Superior temporal gyrus (tissue), 1 donor: ENCODE results near the gene MIER1.
"Not testable (repeated sequence)": the region's sequence is repeated elsewhere in the genome, so short reads cannot be mapped to it uniquely, and the experiment has no call there.

ENCODE experiments used
- DNase-seq: peaks from one replicate; pipeline ENCODE4 v3.0.0-alpha.2; 2016; ENCODE audit errors: extremely low spot score

Gene MIER1

GRCh38 chr1:66924756-66925557 lies at the start of gene MIER1, which contains the start of gene DNAI4:
TSS of gene MIER1 (plus strand) at chr1:66924990. CDS start at chr1:66925029, 39 bp downstream.
TSS of gene DNAI4 (minus strand) at chr1:66924856. CDS start at chr1:66924831, 25 bp downstream.
- peak; percentile 98 for DNase-seq

- DNase-seq: no peak
Observed at GRCh38 chr1:66876664-66877063, 48.1 kb upstream of the MIER1 start.

- DNase-seq: no peak
Observed at GRCh38 chr1:66889030-66889429, 35.8 kb upstream of the MIER1 start.

DNA sequence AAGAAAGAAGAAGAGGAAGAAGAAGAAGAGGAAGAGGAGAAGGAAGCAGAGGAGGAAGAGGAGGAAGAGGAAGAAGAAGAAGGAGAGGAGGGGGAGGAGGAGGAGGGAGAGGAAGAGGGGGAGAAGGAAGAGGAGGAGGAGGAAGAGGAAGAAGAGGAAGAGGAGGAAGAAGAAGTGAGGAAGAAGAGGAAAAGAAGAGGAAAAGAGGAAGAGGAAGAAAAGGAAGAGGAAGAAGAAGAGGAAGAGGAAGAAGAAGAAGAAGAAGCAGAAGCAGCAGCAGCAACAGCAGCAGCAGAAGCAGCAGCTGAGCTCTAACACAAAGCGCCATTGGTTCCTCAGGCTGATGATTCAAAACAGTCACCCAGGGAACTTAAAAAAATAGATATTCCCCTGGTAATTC lies 34.2 kb upstream of the MIER1 start:
- no peak for DNase-seq

- DNase-seq: no peak
Observed at GRCh38 chr1:66893712-66894111, 31.1 kb upstream of the MIER1 start.

DNA sequence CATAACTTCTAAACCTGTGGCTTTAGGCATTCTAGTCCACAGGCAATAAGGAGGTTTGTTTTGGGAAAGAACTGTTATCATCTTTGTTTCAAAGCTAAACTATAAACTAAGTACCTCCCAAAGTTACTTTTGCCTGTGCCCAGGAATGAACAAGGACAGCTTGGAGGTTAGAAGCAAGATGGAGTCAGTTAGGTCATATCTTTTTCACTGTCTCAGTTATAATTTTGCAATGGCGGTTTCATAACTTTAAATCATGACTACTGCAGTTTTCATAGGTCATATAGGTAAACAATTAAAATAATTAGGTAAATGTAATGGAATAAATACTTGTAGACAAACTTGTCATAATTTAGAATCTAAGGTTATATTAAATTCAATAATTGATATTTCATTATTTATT lies 9.6 kb upstream of the MIER1 start:
- DNase-seq: not testable (repeated sequence)

- DNase-seq: no peak
Observed at GRCh38 chr1:66916320-66916719, 8.5 kb upstream of the MIER1 start.

DNA sequence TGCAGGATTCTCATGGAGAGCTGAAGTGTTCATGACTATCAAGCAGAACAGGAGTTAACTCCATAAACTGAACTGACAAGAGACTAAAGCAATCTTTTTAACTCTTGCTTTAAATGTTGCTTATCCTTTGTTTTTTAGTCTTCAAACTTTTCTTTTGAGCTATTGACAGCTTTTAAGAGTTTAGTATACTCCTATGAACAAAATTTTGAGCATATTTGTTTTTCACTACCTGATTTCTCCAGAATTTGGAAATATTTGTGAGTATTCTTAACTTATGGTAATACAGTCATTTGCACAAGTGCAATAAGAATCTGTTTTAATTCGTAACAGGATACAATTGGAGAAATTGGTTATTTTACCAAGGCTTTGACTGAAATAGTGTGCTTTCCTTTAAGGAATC lies 7.3 kb upstream of the MIER1 start:
- no peak for DNase-seq

GRCh38 chr1:66919063-66919462 lies 5.7 kb upstream of the MIER1 start:
- DNase-seq: no peak

DNA sequence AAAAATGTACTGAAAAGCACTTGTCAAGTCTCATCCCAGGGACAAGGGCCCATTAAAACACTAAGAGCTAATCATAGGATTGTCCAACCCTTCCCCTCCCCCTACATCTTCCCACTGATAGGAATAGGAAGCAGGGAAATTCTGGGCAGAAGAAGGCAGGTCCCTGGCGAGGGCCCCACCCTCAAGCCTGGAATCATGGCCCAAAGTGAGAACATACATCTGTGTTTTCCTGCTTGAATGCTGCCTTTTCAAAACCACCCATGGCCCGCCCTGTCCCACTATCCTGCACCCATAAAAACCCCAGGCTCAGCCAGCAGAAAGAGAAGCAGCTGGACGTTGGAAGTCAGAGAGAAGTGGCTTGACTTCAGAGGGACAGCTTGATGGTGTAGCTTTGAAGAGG lies 5.0 kb upstream of the MIER1 start:
- DNase-seq: no peak

GRCh38 chr1:66920543-66920942 lies 4.2 kb upstream of the MIER1 start:
- no peak for DNase-seq

GRCh38 chr1:66925558-66925910 lies 744 bp downstream of the MIER1 start:
- DNase-seq: no peak

- DNase-seq: no peak
Observed at GRCh38 chr1:66925944-66926343, 1.2 kb downstream of the MIER1 start.

GRCh38 chr1:66927528-66927927 lies 2.7 kb downstream of the MIER1 start:
- no peak for DNase-seq

DNA sequence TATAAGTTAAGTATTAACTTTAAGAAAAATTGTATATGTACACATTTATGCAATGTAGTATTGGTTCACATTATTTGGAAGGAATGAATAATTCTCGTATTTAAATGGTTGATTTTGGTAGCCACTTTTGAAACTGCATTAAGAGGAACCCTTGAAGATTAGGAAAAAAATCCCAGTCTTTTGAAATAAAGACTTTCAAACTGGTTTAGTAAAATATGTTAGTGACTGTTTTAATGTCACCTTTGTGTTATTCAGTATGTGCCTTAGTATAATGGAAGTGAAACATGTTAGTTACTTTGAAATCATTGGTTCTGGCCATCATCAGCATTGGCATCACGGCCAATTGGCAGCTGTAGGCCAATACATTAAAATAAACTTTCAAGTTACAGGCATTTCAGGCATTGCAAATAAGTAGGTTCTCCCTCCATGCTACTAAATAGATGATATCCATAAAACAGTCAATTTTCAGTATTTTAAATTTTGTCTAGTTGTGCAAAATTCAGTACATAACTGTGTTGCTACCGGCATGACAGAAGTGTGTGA lies 4.4 kb downstream of the MIER1 start:
- peak; percentile 46 for DNase-seq

GRCh38 chr1:66929691-66929998 lies 4.9 kb downstream of the MIER1 start:
- no peak for DNase-seq

DNA sequence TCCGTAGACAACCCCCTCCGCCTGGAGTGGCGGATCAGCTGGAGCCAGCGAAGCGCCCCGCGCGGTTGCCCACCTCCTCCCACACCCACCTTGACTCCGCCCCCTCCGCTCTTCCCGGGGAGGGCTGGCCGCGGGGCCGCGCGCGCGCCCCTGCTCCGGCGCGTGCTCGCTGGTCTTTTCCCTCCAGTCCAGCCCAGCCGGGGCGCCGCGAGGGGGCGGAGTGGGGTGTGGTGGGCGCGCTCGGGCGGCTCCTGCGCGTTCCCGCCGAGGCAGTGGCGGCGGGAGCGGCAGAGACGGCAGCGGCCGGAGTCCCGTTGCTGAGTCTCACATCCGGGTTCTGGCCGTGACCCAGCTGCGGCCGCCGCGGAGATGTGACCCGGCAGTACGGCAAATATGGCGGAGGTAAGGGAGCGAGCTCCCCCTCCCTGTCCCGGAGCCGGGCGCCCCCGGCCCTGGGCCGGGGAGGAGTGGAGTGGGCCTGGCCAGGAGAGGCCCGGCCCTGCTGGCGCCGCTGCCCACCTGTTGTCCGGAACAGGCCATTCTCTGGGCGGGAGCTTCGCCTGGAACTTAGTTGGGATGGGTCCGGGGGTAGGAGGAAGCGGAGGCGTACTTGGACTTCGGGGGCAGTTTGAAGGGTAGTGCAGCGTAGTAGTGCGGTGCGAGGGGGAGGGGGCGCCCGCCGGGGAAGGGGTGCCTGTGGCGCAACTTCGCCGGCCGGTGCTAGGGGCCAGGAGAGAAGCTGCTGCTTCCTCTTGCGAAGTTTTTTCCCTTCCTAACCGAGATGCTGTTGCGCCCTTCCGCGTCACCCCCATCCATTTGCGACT lies 5.4 kb downstream of the MIER1 start:
- DNase-seq: peak; percentile 91

GRCh38 chr1:66930823-66931174 lies 6.0 kb downstream of the MIER1 start:
- DNase-seq: no peak

DNA sequence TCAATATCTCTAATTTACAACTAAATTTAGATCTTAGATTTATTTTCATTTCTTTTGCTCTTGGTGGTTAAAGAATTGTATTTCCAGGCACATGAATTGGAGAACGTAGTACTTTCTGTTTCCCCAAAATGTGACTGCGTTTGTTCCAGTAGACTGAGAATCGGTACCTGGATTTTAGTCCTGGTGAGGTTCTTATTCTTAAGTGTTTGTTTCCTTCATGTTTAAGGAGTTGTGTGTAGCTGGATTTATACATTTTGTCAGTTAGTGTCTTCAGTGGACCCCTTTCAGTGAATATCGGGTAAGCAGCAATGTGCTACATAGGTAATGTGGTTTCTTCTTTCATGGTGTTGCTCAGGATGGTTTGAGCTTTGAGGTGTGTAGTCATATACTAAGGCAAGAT lies 6.8 kb downstream of the MIER1 start:
- DNase-seq: no peak

DNA sequence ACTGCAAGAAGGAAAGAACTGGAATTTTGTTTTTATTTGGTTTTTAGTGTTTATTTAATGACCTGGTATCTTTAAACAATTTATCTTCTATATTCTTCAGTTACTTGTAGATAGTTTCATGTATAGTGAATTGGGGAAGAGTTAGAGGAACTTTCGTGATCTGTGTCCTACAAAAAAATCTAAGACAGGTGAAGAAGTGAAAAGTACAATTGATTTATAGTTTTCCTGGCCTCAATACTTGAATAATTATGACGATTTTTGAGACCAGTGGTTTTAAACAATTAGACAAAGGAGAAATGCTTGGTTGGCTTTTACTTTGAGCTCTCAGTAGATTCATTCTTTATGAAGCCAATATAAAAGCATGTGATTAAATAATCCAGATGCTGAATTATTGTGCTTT lies 7.5 kb downstream of the MIER1 start:
- DNase-seq: no peak

- no peak for DNase-seq
Observed at GRCh38 chr1:66933887-66934700, 9.3 kb downstream of the MIER1 start.
